Progenitor cell of endocrine pancreas (in vitro differentiated cells): ENCODE results near the gene SIL1. TPM values are rescaled to one million over a fixed set of nuclear protein-coding genes. Genes with fewer than 3 reads are reported as not detected.
"Not testable (repeated sequence)": the region's sequence is repeated elsewhere in the genome, so short reads cannot be mapped to it uniquely, and the experiment has no call there.

ENCODE experiments used
- DNase-seq: peaks from one replicate; pipeline ENCODE4 v3.0.0; 2021; ENCODE audit warnings: low spot score; ENCODE audit not compliant: unreplicated experiment
- H3K27ac Mint-ChIP-seq: 2 replicates; pipeline ENCODE4 v1.8.0; 2021; ENCODE audit warnings: mild to moderate bottlenecking, moderate library complexity, mixed read lengths
- H3K27me3 Mint-ChIP-seq: 2 replicates; pipeline ENCODE4 v1.8.0; 2021; ENCODE audit warnings: mixed read lengths
- H3K36me3 Mint-ChIP-seq: 2 replicates; pipeline ENCODE4 v1.8.0; 2022; ENCODE audit warnings: mixed read lengths; ENCODE audit not compliant: insufficient read depth
- H3K4me1 Mint-ChIP-seq: 2 replicates; pipeline ENCODE4 v1.8.0; 2021; ENCODE audit warnings: low read depth, mixed read lengths
- H3K4me3 Mint-ChIP-seq: 2 replicates; pipeline ENCODE4 v1.8.0; 2021; ENCODE audit warnings: low read depth, mild to moderate bottlenecking, moderate library complexity, mixed read lengths
- H3K9me3 Mint-ChIP-seq: 2 replicates; pipeline ENCODE4 v1.8.0; 2021; ENCODE audit warnings: low read depth, mixed read lengths
- total RNA-seq: library from RNA; stranded (reverse); gene quantifications from 2 replicates; pipeline ENCODE4 v1.2.1, GENCODE V29; 2021
- TF ChIP-seq, protein P1 (sequence below): fragments of 200-600 bp; sonication (generic); IDR thresholded peaks from one replicate; pipeline ENCODE4 v1.5.0; 2021; ENCODE audit warnings: antibody characterized with exemption, mild to moderate bottlenecking; ENCODE audit not compliant: unreplicated experiment

SIL1 gene
- total RNA-seq, 1 donor from 2014 or later: 26.0 TPM

- peak overlapping the region; percentile 33 for H3K27ac Mint-ChIP-seq
- H3K36me3 Mint-ChIP-seq: peaks cover 10% of the 10 kb centered on the region
- H3K27me3 Mint-ChIP-seq: no peaks in the 10 kb centered on the region
- peaks cover 14% of the 10 kb centered on the region for H3K9me3 Mint-ChIP-seq
- peaks cover 17% of the 10 kb centered on the region for H3K4me1 Mint-ChIP-seq
- TF ChIP-seq, protein P1, sequence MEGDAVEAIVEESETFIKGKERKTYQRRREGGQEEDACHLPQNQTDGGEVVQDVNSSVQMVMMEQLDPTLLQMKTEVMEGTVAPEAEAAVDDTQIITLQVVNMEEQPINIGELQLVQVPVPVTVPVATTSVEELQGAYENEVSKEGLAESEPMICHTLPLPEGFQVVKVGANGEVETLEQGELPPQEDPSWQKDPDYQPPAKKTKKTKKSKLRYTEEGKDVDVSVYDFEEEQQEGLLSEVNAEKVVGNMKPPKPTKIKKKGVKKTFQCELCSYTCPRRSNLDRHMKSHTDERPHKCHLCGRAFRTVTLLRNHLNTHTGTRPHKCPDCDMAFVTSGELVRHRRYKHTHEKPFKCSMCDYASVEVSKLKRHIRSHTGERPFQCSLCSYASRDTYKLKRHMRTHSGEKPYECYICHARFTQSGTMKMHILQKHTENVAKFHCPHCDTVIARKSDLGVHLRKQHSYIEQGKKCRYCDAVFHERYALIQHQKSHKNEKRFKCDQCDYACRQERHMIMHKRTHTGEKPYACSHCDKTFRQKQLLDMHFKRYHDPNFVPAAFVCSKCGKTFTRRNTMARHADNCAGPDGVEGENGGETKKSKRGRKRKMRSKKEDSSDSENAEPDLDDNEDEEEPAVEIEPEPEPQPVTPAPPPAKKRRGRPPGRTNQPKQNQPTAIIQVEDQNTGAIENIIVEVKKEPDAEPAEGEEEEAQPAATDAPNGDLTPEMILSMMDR: no peak
- no peak for DNase-seq
- H3K4me3 Mint-ChIP-seq: no peak overlapping the region
These were observed 30.0 kb downstream of the SIL1 start for GRCh38 chr5:139167952-139168720.

DNA sequence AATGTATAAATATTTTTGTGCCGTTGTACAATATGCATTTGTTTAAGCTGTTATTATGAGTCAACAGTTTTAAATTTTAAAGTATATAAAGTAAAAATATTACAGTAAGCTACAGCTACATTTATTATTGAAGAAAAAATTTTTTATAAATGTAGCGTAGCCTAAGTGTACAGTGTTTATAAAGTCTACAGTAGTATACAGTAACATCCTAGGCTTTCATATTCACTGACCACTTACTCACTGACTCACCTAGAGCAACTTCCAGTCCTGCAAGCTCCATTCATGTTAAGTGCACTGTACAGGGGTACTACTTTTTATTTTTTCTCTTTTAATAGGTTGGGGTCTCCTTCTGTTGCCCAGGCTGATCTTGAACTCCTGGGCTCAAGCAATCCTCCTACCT, 30.6 kb downstream of the SIL1 start:
- Mint-ChIP-seq H3K4me1 (peaks cover 21% of the 10 kb centered on the region), H3K36me3 (peaks cover 9% of the 10 kb centered on the region), H3K27ac (peak overlapping the region; percentile 33), H3K4me3 (no peak overlapping the region), H3K9me3 (peaks cover 11% of the 10 kb centered on the region), H3K27me3 (no peaks in the 10 kb centered on the region)
- no peak for DNase-seq
- TF ChIP-seq, protein P1: no peak

DNA sequence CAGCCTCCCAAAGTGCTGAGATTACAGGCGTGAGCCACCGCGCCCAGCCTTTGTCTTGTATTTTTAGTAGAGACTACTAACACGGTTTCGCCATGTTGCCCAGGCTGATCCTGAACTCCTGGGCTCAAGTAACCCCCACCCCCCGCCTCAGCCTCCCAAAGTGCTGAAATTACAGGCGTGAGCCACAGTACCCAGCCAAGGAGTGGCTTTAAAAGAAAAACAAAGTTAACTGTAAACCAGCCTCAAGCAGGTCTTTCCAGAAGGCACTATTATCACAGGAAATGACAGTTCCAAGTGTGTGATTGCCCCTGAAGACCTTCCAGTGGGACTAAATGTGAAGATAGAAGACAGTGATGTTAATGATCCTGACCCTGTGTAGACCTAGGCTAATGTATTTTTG, 31.1 kb downstream of the SIL1 start:
- Mint-ChIP-seq H3K27me3 (no peaks in the 10 kb centered on the region), H3K36me3 (peaks cover 9% of the 10 kb centered on the region), H3K4me3 (no peak overlapping the region), H3K9me3 (peaks cover 9% of the 10 kb centered on the region), H3K4me1 (peaks cover 25% of the 10 kb centered on the region), H3K27ac (peak overlapping the region; percentile 59)
- TF ChIP-seq, protein P1: no peak
- no peak for DNase-seq

DNA sequence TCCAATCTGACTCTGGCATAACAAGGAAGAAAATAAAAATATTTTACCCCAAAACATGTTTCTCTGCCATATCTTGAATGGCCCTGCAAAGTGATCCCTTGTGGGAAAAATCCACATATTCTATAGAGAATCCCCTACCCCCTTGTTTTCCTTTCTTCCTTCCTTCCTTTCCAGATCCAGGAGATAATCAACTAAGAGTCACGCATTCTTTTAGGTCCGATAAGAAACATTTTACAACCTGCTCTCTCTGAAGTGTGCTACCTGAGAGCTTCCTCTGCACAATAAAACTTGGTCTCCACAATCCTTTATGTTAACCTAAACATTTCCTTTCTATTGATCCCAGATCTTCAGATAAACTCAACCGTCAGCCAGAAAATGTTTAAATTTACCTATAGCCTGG, 33.3 kb downstream of the SIL1 start:
- H3K27ac Mint-ChIP-seq: peak overlapping the region; percentile 40
- H3K4me3 Mint-ChIP-seq, H3K27me3 Mint-ChIP-seq, DNase-seq, H3K9me3 Mint-ChIP-seq, H3K36me3 Mint-ChIP-seq: not testable (repeated sequence)
- peaks cover 36% of the 10 kb centered on the region for H3K4me1 Mint-ChIP-seq

GRCh38 chr5:139164020-139164419, 34.1 kb downstream of the SIL1 start:
- H3K27ac Mint-ChIP-seq: peak overlapping the region; percentile 42
- no peak for DNase-seq
- TF ChIP-seq, protein P1: no peak
- H3K9me3 Mint-ChIP-seq: peaks cover 4% of the 10 kb centered on the region
- peaks cover 44% of the 10 kb centered on the region for H3K4me1 Mint-ChIP-seq
- H3K36me3 Mint-ChIP-seq: peaks cover 2% of the 10 kb centered on the region
- no peaks in the 10 kb centered on the region for H3K27me3 Mint-ChIP-seq
- H3K4me3 Mint-ChIP-seq: no peak overlapping the region

DNA sequence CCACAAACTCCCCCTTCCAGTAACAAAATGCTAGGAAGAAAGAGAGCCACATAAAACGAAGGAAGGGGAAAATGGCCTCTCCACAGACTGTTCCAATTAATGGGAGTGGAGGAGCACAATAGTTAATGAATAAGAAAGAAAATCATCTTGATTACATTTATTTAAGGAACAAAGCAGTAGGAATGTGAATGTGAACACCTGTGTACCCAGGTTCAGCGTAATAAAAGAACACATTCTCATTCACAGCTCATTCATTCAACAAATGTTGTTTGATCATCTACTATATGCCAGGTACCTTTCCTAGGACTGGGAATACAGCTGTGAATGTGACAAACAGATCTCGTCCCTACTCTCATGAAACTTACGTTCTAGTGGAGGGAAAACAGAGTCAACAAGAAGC, 35.7 kb downstream of the SIL1 start:
- Mint-ChIP-seq H3K27ac (peak overlapping the region; percentile 47), H3K27me3 (no peaks in the 10 kb centered on the region), H3K9me3 (peaks cover 4% of the 10 kb centered on the region), H3K4me1 (peaks cover 53% of the 10 kb centered on the region), H3K4me3 (no peak overlapping the region), H3K36me3 (peaks cover 2% of the 10 kb centered on the region)
- no peak for DNase-seq
- TF ChIP-seq, protein P1: no peak
